Ovary (tissue), 3 donors: Measurements from ENCODE around the gene AMOTL2.

Source experiments
- POLR2A ChIP-seq: fragments of 450-650 bp; IDR thresholded peaks from one replicate; pipeline ENCODE4 v1.6.1; 2017; ENCODE audit warnings: antibody characterized with exemption, mild to moderate bottlenecking, moderate library complexity
- TF ChIP-seq, protein P1 (sequence below), 3 donors: fragments of 450-650 bp in 2 of 3; fragments of 200-600 bp in 1 of 3; IDR thresholded peaks; one replicate each; pipeline versions ENCODE4 v1.5.1 to v1.8.0; 2016 to 2022; ENCODE audit warnings: antibody characterized with exemption in 3 of 3, mild to moderate bottlenecking in 1 of 3
- donor health status: DM: no; HTN: no; CAD: no.

GRCh38 chr3:134423153-134423552 is 48.9 kb upstream of the AMOTL2 start:
- TF ChIP-seq, protein P1, sequence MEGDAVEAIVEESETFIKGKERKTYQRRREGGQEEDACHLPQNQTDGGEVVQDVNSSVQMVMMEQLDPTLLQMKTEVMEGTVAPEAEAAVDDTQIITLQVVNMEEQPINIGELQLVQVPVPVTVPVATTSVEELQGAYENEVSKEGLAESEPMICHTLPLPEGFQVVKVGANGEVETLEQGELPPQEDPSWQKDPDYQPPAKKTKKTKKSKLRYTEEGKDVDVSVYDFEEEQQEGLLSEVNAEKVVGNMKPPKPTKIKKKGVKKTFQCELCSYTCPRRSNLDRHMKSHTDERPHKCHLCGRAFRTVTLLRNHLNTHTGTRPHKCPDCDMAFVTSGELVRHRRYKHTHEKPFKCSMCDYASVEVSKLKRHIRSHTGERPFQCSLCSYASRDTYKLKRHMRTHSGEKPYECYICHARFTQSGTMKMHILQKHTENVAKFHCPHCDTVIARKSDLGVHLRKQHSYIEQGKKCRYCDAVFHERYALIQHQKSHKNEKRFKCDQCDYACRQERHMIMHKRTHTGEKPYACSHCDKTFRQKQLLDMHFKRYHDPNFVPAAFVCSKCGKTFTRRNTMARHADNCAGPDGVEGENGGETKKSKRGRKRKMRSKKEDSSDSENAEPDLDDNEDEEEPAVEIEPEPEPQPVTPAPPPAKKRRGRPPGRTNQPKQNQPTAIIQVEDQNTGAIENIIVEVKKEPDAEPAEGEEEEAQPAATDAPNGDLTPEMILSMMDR (IDR thresholded peaks at IDR 0.05), result no peak
- no peak for TF ChIP-seq POLR2A
